ENCODE results near the gene C1orf50.

The C1orf50 gene

GRCh38 chr1:42825036-42825851 lies 58.2 kb downstream of the C1orf50 start (continued):
- no peak for TF ChIP-seq ZNF19 (tag by site-specific recombination; IDR thresholded peaks at IDR 0.05; ENCODE audit: low read depth)
- TF ChIP-seq ZNF48 (tag by site-specific recombination; IDR thresholded peaks at IDR 0.05), result no peak
- TF ChIP-seq WT1 (tag by site-specific recombination; IDR thresholded peaks at IDR 0.05), result no peak
- TF ChIP-seq ZNF704 (tag by site-specific recombination; IDR thresholded peaks at IDR 0.05), result no peak
- no peak for TF ChIP-seq ZNF16 (tag by site-specific recombination; IDR thresholded peaks at IDR 0.05; ENCODE audit: low read depth)
- no peak for TF ChIP-seq ZNF202 (tag by site-specific recombination; IDR thresholded peaks at IDR 0.05; ENCODE audit: borderline replicate concordance)
- no peak for TF ChIP-seq ZNF561 (tag by site-specific recombination; IDR thresholded peaks at IDR 0.05; ENCODE audit: borderline replicate concordance)
- no peak for TF ChIP-seq ZNF248 (tag by site-specific recombination; IDR thresholded peaks at IDR 0.05)
- TF ChIP-seq ZFP3 (tag by site-specific recombination; IDR thresholded peaks at IDR 0.05; ENCODE audit: low read depth), result no peak
- TF ChIP-seq ZNF501 (tag by site-specific recombination; IDR thresholded peaks at IDR 0.05), result no peak
- TF ChIP-seq OVOL3 (tag by site-specific recombination; IDR thresholded peaks at IDR 0.05), result no peak
